Right forelimb (tissue), 1 donor: ENCODE results near the gene BSDC1.

Experiments
- DNase-seq: peaks from one replicate; pipeline ENCODE4 v3.0.0-alpha.2; 2018

Gene BSDC1

DNA sequence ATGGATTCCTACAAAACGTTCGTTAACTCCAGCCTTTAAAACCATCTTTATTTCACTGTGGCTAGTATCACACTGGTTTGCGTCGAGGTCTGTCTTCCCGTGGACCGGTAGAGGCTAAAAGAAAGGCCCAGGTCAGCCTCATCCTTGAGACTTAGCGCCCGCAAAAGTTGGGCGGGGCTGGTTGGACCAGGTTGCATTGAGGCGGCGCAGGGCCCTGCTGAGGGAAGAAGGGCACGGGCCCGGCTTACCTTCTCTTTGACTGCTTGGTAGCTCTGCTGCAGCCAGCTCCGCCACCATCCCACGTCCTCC is 455 bp downstream of the BSDC1 start:
- DNase-seq: no peak

DNA sequence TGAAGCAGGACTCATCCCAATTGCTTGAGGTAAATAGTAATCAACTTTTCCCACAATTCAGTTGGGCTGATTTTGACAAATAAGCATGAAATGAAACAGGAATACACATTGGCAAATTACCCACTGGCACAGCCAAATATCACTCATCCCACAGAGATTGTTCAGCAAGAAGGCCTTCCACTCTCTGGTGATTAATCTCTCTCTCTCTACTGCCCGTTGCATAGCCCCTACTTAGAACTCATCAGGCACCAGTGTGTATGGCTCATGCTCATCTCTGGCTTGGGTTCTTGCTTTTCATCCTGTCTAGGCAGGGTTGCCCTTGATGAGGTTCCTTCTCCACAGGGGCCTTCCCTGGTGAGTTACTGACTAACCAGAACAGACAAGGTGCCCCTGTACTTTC is 1.1 kb downstream of the BSDC1 start:
- DNase-seq: no peak

DNA sequence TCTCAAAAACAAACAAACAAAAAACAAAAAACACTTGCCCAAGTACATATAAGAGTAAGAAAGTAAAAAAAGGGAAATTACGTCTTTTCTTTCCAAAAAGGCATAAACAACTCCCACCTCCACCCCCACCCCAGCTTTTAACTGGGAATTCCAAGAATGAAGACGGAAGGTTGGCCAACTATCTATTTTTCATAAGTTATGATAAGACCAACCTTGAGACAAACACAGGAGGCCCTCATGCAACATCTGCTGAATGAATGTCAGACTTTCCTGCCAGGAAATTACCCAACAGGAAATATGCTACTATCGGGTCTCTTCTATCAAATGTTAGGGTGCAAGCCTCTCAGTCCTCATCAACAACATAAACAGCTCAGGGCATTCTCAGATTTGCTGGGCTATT is 1.9 kb downstream of the BSDC1 start:
- DNase-seq: no peak

DNA sequence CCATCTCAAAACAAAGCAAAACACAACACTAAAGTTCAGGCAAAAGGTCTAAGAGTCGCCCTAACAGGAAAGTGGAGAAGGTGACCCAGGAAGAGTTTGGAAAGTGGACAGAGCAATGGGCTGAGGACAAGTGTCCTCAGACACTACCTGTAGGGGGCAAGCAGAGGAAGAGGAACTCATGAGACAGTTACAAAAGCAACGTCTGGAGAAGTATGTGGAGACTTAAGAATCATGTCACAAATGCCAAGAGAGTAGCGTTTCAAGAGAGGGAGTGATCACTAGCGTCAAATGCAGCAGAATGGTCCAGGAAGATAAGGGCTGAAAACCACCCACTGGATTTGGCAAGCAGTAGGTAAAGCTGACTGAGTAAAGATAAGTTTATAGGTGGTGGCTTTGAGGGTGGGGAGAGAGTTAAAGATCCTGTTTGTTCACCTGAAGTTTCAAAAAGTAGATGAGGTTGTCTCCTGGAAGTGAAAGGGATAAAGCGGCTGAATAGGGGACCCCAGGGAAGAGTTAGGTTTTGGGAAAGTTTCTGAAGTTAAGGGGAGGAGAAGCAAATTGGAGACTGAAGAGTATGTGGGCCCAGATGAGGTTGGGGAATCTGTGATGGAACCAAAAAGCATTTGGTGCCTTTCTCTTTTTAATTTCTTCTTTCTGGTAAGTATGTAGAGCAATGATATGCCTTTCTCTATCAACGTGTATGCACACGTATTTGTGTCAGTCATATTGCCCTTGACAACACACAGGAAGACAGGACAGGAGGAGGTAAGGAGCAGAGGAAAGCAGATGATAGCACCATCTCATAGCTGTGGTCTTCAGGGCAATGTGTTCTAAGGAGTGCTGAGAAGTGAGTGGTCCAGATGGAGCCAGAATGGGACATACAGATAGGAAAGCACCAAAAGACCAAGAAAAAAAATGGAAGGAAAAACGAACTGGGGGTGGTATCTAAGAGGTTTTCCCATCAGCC is 3.1 kb downstream of the BSDC1 start:
- no peak for DNase-seq

DNA sequence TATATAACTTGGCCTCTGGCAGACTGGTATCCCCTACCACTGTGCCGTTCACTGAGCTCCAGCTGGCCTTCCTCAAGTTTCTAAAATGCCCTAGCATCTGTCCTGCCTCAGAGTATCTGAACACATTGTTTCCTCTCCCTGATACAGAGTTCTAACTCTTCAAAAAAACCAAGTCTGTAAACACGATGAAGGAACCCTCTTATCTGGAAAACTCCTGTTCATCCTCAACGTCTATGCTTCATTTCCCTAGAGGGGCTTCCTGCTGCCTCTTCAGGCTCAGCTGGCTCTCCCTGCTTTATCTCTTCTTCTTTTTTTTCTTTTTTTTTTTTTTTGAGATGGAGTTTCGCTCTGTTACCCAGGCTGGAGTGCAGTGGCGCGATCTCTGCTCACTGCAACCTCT is 5.6 kb downstream of the BSDC1 start:
- no peak for DNase-seq

DNA sequence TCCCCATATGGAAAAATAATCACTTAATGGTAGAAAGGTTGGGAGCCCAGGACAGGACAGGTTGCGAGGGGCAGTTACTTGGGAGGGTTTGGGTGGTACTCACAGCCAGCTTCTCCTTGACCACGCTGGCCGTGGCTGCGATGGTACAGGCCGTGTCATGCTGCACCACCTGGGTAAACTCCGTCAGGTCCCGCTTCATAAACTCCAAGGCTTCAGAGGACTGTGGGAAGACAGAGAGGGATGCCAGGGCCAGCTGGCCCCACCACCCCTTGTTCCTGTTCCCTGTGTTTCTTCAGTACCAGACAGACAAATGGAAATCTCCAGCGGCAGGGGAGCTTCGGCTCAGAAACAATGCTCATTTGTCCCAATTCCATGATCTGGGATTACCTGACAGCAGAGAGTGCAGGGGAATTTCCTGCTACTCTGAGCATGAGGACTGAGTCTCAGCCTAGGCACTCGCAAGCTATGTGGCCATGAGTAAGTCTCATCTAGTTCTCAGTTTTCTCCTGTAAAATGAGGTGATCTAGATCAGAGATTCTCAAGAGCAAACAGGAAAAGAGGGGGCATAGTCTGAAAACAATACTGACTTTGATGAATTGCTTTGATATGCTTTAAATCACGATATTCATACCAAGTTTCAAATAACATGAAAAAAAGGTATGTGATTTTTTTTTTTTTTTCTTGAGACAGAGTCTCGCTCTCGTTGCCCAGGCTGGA is 7.4 kb downstream of the BSDC1 start:
- DNase-seq: no peak

DNA sequence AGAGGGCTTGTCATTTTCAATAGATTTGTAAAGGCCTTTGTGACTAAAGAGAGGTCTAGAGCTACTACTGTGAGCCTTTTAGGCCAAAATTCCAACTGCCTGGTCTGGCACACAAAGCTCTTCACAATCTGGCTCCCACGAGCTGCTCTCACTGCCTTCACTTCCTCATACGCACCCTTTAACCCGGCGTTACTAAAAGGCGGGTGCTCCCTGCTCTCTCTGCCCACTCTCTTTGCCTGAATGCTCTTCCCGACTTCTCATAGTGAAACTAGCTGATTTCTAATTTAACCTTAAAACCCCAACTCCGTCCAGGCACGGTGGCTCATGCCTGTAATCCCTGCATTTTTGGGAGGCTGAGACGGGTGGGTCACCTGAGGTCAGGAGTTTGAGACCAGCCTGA is 14.2 kb downstream of the BSDC1 start:
- DNase-seq: no peak

DNA sequence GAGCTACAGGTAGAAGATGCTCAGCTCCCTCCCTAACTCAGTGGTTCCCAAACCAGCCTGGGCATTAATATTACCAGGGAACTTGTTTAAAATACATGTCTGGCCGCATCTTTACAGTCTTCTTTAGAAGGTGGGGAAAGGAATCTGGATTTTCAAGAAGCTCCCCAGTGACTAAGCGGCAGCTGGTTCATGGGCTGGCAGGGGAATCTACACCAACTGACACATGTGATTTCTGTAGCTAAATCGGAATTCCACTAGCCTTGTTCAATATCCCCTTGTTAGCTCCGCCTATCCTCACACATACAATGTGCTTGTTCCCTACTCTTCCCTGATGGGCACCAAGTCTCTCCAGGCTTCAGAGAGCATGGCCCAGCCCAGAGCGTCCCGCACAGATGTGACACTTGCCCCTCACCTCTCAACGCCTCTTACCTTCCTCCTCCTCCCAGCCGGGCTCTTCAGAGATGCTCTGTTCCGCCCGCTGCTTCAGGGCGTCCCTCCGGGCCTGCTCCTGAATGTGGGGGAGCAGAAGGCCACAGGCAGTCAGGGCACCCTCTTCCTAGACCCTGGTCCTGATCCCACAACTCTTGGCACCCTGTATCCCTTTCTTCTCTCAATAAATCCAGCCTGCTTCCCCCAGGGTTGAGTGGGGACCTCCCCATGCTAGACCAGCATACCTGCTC is 16.6 kb downstream of the BSDC1 start:
- DNase-seq: no peak

DNA sequence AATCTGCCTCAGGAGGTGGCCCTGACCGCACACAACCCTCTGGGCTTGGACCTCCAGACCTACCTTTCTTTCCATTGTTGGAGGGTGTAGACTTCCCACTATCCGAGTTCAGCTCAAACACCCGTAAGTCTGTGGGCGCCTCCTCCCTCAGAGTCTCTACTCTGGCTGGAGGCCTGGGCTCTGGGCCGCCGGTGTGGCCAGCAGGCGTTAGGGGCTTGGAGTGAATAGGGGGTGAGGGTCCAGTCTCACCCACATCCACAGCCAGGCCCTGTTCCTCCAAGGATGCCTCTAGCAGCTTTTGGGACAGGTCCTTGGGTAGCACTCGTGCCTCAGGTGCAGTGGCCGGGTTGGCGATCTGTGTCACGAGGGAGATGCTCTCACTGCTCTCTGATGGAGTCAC is 18.0 kb downstream of the BSDC1 start:
- no peak for DNase-seq

DNA sequence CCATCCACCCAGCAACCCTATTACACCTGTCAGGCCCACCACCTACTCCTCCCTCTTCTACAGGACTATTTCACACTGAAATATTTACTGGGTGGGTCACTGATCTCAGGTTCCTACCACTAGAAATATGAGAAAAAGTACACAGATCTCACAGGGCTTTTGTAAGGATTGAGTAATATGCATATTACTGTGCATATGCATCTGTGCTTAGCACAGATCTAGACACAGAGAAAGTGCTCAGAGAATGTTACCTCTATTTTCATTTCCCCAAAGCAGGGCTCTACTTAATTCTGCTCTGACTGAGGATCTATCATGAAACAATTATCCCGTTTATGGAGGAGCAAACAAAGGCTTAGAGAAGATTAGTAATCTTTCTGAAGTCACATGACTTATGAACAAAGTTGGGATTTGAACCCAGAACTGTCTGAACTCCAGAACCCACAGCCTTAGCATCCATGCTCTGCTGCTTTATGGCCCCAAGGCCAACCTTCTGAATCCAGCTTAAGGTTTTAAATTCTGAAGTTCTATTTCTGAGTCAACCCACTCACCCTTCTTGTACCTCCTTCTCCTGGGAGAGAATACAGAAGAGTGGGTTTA is 20.1 kb downstream of the BSDC1 start:
- no peak for DNase-seq

DNA sequence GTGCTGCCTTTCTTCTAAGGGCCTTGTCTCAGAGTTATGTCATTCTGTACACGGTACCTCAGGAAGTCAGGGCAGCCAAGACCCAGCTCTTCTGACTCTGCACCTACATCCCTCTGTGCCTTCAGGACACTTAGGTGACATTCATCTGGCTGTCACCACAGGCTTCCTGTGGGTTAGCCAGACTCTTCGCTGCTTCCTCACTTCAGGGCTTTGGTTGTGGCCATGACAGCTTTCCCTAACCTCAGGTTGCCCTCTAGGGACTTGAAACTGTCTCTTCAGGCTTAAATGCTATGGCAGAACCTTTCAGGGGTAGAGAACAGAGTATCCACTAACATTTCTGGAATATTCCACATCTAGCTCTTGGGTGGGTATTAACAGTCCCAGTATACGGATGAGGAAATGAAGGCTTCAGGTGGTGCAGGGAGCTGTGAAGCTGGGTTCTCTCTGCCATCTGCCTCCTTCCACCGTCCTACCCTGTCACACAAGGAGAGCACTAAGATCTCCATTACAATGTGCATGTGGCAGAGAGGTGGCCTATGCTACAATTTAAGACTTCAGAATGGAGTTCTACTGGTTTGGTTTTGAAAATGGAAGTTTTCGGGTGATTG is 22.0 kb downstream of the BSDC1 start:
- no peak for DNase-seq

DNA sequence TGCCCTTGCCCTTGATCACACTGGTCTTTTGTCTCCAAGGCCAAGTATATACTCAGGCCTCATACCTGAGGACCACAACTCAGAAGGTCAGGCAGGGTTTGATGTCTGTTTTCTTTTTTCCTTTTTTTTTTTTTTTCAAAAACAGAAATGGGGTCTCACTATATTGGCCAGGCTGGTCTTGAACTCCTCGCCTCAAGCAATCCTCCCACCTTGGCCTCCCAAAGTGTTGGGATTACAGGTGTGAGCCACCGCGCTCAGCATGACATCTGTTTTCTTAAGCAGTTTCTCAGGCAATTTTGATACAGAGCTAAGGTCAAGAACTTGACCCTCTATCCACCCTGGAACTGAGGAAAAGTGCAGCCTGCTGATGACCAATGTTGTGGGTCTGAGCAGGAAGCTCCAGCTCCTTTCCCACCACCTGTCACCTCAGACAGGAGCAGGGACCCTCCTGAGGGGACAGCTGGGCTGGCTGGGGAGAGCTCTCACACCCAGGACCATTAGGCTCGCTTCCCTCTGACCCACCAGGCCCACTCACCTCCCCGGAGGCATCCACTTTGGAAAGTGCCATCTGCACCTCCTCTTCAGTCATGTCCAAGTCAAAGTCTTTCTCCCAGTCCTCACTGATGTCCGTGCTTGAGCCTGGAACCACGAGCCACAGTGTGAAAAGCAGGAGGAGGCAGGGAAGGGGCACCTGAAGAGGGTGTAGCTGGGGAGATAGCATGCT is 26.2 kb downstream of the BSDC1 start:
- DNase-seq: no peak

DNA sequence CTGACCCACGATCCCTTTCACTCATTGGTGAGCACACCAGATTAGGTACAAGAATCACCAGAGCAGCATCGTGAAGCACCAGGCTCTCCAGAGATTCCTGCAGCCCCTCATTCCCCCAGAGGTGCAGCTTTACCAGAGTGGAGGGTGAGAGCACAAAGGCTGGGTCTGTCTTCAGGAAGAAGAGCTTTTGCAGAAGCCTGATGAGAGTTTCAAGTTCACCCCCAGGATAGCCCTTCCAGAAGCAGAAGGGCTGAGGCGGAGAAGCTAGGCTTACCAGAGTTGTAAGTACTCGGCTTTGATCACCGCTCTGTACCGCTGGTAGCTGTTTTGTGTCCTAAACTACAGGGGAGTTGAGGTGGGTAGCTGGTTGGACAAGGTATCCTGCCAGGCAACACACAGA is 28.8 kb downstream of the BSDC1 start:
- no peak for DNase-seq

DNA sequence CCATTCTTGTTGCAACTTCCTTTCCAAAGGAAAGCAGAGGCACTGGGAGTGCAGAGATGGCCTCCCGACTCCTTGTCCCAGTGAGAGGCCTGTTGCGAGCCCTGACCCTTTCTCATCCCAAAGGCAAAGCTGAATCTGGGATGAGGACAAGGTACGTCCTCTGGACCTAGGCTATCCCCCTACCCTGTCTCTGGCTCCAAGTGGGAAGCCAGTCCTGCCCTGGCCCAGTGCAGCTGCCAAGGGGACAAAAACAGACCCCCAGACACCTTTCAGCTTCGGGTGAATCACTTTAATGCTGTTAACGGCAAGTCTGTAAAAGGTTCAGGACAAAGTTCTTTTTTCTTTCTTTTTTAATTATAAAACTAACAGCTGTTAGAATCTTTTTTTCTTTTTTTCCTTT is 29.4 kb downstream of the BSDC1 start:
- DNase-seq: peak; percentile 17

DNA sequence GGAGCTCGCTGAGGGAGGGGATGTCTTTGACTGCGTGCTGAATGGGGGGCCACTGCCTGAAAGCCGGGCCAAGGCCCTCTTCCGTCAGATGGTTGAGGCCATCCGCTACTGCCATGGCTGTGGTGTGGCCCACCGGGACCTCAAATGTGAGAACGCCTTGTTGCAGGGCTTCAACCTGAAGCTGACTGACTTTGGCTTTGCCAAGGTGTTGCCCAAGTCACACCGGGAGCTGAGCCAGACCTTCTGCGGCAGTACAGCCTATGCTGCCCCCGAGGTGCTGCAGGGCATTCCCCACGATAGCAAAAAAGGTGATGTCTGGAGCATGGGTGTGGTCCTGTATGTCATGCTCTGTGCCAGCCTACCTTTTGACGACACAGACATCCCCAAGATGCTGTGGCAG is 30.5 kb downstream of the BSDC1 start:
- DNase-seq: no peak

DNA sequence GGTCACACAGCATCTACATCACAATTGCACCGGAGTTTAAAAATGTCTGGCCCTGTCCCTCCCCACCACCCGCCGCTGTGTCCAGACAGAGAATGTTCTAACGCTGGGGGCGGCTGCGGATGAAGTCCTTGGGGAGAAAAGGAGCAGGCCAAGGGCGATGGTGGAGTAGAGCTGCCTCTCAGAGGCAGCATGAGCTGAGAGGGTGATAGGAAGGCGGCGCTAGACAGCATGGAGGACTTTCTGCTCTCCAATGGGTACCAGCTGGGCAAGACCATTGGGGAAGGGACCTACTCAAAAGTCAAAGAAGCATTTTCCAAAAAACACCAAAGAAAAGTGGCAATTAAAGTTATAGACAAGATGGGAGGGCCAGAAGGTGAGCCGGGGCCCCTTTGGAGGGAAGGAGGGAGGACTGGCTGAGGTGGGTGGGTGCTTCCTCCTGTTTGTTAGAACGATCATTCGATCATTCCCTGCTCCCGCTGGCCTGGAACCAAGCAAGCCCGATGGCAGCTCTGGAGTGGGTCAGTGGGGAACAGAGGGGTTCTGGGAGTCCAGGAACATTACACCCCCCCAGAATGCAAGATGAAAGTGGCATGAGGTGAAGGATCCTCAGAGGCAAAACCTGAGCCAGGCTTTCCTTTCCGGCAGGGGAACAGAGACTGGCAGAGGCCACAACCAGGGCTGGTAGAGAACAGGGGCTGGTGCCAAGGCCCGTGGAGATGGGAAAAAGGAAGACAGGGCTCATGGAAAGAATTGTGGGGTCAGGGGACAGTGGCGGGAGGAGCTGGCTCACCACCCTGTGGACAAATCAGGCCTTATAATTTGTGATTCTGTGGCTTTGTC is 31.5 kb downstream of the BSDC1 start, which contains the start of the genes FAM229A and TSSK3:
TSS of gene FAM229A (minus strand) at position 12 of the 840 bp plus-strand sequence. CDS start 394 bp downstream, outside the sequence.
TSS of gene TSSK3 (plus strand) at position 66 of the 840 bp plus-strand sequence. CDS start at position 229, 163 bp downstream.
- DNase-seq: no peak

DNA sequence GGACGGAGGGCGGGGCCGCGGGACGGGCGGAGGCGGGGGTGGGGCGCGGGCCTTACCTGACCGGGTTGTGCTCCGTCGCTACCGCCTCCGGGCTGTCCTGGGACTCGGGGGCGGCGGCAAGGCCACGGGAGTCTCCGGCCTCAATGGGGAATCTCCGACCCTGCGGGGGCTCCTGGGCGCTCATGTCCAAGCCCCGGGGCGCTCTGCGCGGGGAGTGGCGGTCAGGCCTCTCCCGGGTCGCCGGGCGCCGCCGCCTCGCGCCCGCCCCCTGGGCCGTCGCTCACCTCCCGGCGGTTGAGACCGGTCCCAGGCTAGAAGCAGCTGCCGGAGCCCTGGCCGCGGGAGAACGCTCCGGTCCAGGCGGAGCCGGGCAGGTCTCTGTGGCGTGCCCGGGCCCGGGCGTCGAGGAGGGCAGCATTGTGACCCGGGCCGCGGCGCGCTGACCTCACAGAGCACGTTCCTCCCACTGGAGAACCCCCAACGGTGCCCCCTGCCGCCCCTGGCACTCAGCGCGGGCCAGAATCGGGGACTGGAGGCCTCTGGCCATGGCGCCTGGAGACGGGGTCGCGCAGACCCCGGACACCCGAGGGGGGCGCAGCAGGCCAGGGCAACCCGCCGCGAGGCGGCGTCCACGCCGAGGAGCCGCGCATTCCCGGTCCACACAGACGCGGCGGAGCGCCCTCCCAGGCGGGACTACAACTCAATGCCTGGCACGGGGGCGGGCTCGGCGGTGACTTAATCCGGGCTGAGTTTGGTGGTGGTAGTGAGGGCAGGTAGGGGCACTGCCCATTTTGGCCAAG is 32.4 kb downstream of the BSDC1 start:
- DNase-seq: peak; percentile 79

DNA sequence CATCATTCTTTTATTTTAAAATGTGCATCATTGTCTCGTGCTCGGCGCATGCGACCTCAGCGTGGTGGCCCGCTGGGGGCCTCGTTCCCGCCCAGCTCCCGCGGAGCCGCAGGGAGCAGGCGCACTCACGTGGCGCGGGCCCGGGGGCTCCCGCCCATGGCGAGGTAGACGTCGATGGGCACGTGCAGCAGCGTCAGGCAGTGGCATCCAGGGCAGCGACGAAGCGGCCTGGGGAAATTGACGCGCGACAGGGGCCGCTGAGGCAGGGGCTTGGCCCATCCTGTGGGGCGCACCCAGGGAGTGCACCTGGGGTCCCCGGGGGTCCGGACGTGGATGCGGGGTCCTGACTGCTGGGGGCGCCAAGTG is 33.0 kb downstream of the BSDC1 start:
- no peak for DNase-seq

DNA sequence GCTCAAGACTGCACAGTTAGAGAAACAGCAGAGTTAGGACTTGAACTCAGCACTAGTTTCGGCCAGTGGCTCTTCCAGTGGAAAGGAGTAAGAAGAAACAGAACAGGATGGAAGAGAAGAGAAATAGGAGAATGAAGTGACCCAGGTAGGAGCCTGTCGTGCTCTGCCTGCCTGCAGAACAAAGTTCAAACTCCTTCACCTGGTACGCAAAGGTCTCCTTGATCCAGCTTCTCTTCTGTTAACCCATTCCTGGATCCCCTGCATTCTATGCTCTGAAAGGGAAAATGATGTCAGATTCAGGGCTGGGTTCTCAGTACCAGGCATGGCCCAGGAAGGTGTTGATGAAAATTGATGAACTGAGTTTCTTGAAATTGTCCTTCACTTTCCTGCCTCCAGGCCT is 35.8 kb downstream of the BSDC1 start:
- no peak for DNase-seq

DNA sequence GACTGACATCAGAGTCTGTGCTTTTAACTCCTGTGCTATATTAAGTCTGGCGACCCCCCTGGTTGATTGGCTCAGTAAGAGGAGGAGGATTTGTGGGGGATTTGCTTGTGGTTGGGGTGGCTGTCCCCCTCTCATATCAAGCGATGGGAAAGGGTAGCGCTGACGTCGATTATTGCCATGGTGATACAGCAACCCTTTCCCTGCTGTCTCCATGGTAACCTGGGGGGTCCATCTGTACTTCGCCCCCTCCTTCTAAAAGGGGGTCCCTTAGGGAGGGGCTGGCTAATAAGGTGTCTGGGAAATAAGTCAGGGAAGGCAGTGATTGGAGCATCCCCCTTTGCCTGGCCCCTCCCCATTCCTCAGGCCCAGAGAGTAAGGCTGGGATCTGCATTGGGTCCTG is 36.6 kb downstream of the BSDC1 start:
- DNase-seq: no peak
